Measurements from ENCODE around the gene NDUFAF8. TPM values are rescaled to one million over a fixed set of nuclear protein-coding genes. Genes with fewer than 3 reads are reported as not detected.

The NDUFAF8 gene
- total RNA-seq, 3 donors from 2014 or later (not counting 1 experiment from before 2014, with no cell fraction given) = 28.6 to 36.4 (median 34.9) TPM

DNA sequence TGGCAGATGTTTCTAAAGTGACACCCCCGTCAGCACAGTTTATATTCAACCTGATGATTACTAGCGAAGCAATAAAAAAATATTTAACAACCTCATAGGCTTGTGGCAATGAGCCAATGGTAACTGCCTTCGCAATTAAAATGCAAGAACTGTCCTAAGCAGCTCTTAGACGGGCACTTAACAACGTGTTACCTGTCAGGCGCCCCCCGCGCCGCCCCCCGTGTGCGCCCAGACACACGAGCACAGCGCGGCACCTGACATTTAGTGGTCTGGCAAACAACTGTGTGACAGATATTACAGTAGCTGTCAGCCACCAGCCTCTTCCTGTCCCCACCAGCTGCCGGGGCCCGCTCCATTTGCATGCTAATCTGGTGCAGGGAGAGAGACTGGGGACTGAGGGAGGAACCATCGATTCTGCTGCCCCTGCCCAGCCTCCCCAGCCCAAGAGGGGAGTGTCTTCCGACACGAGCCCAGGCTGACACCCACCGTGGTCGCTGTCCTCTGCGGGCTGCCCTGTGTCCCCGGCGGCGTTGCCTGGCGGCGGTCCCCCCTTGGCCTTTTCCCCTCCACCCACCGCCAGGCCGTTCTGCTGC lies 12.7 kb downstream of the NDUFAF8 start:
- peak overlapping the region; percentile 70 to 81 for H3K27ac Mint-ChIP-seq
- peaks cover 25 to 28% of the 10 kb centered on the region in 2 donors for H3K4me1 Mint-ChIP-seq
- ATAC-seq = peak; percentile 60 to 82 (median 64)
- Histone ChIP-seq H3K27ac (ENCODE audit: low read length) (peak overlapping the region; percentile 35), H3K27me3 (ENCODE audit: control insufficient read depth, insufficient read depth, low read length) (no peaks in the 10 kb centered on the region), H3K36me3 (ENCODE audit: control insufficient read depth, insufficient read depth, low read length) (peaks cover 35% of the 10 kb centered on the region), H3K4me1 (ENCODE audit: control insufficient read depth, insufficient read depth, low read length) (peaks cover 21% of the 10 kb centered on the region), H3K9me3 (ENCODE audit: control insufficient read depth, insufficient read depth, low read length) (no peaks in the 10 kb centered on the region), H3K4me3 (ENCODE audit: low read length) (no peak overlapping the region)
- H3K4me3 Mint-ChIP-seq = peak overlapping the region; percentile 52
- DNase-seq = no peak
- 56% methylated on average over 28 of the region's 29 CpGs for WGBS (ENCODE audit: insufficient coverage)
- no peaks in the 10 kb centered on the region for H3K27me3 Mint-ChIP-seq (ENCODE audit: low read depth in 2 of 2)
- TF ChIP-seq, protein P1, sequence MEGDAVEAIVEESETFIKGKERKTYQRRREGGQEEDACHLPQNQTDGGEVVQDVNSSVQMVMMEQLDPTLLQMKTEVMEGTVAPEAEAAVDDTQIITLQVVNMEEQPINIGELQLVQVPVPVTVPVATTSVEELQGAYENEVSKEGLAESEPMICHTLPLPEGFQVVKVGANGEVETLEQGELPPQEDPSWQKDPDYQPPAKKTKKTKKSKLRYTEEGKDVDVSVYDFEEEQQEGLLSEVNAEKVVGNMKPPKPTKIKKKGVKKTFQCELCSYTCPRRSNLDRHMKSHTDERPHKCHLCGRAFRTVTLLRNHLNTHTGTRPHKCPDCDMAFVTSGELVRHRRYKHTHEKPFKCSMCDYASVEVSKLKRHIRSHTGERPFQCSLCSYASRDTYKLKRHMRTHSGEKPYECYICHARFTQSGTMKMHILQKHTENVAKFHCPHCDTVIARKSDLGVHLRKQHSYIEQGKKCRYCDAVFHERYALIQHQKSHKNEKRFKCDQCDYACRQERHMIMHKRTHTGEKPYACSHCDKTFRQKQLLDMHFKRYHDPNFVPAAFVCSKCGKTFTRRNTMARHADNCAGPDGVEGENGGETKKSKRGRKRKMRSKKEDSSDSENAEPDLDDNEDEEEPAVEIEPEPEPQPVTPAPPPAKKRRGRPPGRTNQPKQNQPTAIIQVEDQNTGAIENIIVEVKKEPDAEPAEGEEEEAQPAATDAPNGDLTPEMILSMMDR (IDR thresholded peaks at IDR 0.05) = no peak
- no peaks in the 10 kb centered on the region for H3K36me3 Mint-ChIP-seq
- H3K9me3 Mint-ChIP-seq = no peaks in the 10 kb centered on the region
- intact Hi-C loops (cut with micrococcal nuclease) = no loop called here

DNA sequence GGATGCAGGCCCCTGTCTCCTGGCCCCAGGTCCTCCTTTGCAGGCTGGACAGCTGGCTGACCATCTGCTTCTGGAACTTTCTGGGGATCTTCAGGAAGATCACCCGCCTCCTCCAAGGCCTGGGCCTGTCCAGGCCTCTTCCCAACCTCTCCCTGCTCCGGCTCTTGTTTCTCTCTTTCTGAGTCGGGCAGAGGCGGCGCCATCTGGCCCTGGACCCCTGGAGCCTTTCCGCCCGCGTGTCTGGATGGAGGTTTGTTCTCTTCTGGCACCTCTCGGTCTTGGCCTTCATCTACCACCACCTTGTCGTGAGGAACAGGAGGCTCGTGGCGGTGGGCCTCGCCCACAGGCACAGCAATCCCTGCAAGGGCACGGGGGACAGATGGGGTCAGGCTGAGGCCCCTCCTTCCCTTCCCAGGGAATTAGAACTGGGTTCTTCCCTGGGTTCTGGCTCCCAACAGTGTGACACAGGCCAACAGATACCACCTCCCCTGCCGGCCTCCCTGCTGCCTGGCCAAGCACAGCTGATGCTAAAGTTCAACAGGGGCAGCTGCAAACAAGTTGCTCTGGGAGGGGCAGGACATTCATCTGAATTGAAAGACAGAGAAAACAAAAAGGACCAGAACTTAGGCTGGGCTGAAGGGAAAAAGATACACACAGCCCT lies 13.3 kb downstream of the NDUFAF8 start:
- peaks cover 37% of the 10 kb centered on the region for H3K36me3 ChIP-seq (ENCODE audit: control insufficient read depth, insufficient read depth, low read length)
- no peaks in the 10 kb centered on the region for H3K36me3 Mint-ChIP-seq
- peak overlapping the region; percentile 70 to 81 for H3K27ac Mint-ChIP-seq
- no peaks in the 10 kb centered on the region for H3K9me3 Mint-ChIP-seq
- WGBS (ENCODE audit: insufficient coverage) = 93% methylated on average over 15 of the region's 15 CpGs
- no peaks in the 10 kb centered on the region for H3K9me3 ChIP-seq (ENCODE audit: control insufficient read depth, insufficient read depth, low read length)
- TF ChIP-seq, protein P1 (IDR thresholded peaks at IDR 0.05) = no peak
- intact Hi-C loops (cut with micrococcal nuclease) = no loop called here
- H3K27me3 ChIP-seq (ENCODE audit: control insufficient read depth, insufficient read depth, low read length) = no peaks in the 10 kb centered on the region
- H3K4me3 Mint-ChIP-seq = peak overlapping the region; percentile 61
- H3K27me3 Mint-ChIP-seq (ENCODE audit: low read depth in 2 of 2) = no peaks in the 10 kb centered on the region
- DNase-seq (no peak), ATAC-seq (no peak)
- H3K27ac ChIP-seq (ENCODE audit: low read length) = peak overlapping the region; percentile 35
- H3K4me1 ChIP-seq (ENCODE audit: control insufficient read depth, insufficient read depth, low read length) = peaks cover 21% of the 10 kb centered on the region
- H3K4me3 ChIP-seq (ENCODE audit: low read length) = no peak overlapping the region
- peaks cover 25 to 28% of the 10 kb centered on the region in 2 donors for H3K4me1 Mint-ChIP-seq

DNA sequence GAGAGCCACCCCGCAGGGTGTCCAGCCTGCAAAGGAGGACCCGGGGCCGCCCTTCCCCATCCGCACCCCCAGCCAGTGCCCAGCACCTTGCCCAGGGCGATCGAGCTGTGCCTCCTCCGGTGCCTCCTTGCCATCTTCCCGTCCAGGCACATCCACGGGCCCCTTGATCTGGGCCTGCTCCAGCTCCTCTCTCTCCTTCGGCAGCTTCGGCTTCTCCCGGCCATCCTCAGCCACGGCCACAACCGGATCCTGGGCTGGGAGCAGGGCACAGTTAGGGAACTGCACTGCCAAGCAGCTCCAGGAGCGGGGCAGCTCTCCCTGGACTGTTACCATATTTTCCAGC lies 13.8 kb downstream of the NDUFAF8 start:
- H3K9me3 Mint-ChIP-seq = no peaks in the 10 kb centered on the region
- 89% methylated on average over 15 of the region's 15 CpGs for whole genome bisulfite sequencing (ENCODE audit: insufficient coverage)

More for the DNA sequence above, 13.8 kb downstream of the NDUFAF8 start:
- Mint-ChIP-seq H3K4me3 (peak overlapping the region; percentile 66), H3K27ac (peak overlapping the region; percentile 58 to 71), H3K27me3 (ENCODE audit: low read depth in 2 of 2) (no peaks in the 10 kb centered on the region), H3K36me3 (no peaks in the 10 kb centered on the region), H3K4me1 (peaks cover 25 to 28% of the 10 kb centered on the region in 2 donors)
- Histone ChIP-seq H3K4me3 (ENCODE audit: low read length) (no peak overlapping the region), H3K27ac (ENCODE audit: low read length) (no peak overlapping the region), H3K9me3 (ENCODE audit: control insufficient read depth, insufficient read depth, low read length) (no peaks in the 10 kb centered on the region), H3K36me3 (ENCODE audit: control insufficient read depth, insufficient read depth, low read length) (peaks cover 39% of the 10 kb centered on the region), H3K27me3 (ENCODE audit: control insufficient read depth, insufficient read depth, low read length) (no peaks in the 10 kb centered on the region), H3K4me1 (ENCODE audit: control insufficient read depth, insufficient read depth, low read length) (peaks cover 21% of the 10 kb centered on the region)
- TF ChIP-seq, protein P1 (IDR thresholded peaks at IDR 0.05) = no peak
- ATAC-seq (no peak), DNase-seq (no peak)
- intact Hi-C loops (cut with micrococcal nuclease) = loop anchor here (1.0 kb wide), 2 partner anchors 231 to 348 kb away; no protein-coding TSS in a partner anchor

Measured in natural killer cell (primary cell).